GM19025 (cell line): ENCODE measurements around the gene GORAB.
A peak's percentile ranks its signal among the peaks of the same experiment; 100 is the strongest.

Experiments used
- ATAC-seq: cut with Tn5 transposase; IDR thresholded peaks from one replicate; pipeline ENCODE4 v1.9.1; 2021; ENCODE audit warnings: mild to moderate bottlenecking, low read depth, moderate library complexity; ENCODE audit not compliant: unreplicated experiment

GORAB gene

DNA sequence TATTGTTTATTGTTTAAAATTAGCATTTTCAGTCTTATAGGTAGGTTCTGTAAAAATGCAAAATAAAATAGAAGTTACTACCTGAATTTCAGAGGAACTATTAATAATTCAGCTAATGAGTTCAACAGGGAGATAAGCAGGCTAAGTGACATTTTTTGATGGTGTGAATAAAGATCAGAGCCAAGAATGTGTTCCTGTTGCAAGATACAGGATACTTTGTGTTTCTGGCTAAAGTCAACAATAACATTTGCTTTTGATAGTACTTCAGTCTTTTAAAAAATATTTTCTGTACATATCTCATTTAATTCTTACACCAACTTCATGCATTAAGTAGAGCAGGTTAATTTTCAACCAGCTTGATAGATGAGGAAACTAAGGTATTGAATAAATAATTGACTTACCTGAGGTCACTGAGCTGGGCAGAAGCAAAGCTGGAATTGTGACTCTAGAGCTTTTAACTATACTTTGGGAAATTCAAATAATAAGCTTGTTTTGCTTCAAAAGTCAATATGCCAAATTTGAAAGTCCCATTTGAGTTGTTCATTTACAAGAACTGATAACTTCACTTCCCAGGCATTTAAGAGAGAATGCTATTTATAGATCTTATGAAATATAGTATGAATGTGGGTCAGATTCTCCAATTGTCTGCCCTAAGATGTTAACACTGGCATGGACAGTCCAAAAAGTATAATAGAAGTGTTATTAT lies 6.0 kb downstream of the GORAB start:
- no peak for ATAC-seq

DNA sequence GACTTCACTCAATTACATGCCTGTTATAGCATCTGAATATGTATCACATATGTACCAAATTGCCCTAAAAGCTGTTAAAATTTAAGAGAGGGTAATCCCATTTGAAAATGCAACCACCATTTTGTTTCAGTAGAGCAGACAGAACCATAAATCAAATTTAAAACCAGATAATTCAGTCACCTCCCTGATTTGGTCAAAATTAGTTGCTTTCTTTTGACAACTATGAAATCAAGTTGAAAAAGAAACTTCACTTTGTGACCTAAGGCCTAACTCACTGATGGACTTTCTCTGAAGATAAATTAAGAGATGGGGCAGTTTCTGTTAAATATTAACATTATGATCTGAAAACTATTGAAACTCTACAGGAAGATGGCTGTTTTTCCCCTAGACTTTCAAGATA lies 6.7 kb downstream of the GORAB start:
- ATAC-seq = no peak

DNA sequence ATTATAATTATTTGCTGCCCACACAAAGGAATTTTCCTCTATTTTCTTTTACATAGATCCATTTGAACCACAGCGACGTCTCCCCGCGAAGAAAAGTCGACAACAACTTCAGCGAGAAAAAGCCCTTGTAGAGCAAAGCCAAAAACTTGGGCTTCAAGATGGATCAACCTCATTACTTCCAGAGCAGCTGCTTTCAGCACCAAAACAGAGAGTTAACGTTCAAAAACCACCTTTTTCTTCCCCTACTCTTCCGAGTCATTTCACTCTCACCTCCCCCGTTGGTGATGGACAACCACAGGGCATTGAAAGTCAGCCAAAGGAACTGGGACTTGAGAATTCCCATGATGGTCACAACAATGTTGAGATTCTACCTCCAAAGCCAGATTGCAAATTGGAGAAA lies 7.2 kb downstream of the GORAB start:
- no peak for ATAC-seq

DNA sequence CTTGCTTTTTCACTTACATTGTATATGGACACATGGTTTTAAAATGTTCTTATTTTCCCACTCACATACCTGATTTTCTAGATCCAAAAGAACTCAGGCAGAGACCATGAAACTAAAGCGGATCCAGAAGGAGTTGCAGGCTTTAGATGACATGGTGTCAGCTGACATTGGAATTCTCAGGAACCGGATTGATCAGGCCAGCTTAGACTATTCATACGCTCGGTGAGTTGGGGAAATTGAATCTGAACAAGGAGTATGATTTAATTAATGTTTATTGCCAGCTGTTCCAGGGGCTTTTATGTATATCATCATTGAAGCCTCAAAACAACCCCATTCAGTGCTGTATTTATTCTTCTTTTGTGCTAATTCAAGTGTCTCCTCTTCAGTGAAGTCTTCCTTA lies 12.7 kb downstream of the GORAB start:
- no peak for ATAC-seq

DNA sequence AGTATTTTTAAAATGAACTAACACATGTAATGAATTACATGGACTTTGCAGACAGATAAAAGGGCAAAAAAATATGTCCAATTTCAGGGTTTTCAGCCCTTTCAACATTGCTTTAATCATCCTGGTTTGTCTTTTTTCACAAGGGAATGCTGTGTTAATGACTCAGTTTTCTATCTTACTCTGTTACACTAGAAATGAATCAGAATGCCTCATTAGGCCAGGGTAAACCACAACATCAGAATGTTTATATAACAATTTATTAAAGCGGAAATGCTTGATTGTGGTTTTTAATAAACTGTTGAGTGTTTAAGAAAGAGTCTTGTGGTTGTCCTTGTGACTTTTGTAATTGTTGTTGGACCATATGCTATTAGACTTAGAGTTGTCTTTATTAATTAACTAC lies 13.5 kb downstream of the GORAB start:
- ATAC-seq = no peak

DNA sequence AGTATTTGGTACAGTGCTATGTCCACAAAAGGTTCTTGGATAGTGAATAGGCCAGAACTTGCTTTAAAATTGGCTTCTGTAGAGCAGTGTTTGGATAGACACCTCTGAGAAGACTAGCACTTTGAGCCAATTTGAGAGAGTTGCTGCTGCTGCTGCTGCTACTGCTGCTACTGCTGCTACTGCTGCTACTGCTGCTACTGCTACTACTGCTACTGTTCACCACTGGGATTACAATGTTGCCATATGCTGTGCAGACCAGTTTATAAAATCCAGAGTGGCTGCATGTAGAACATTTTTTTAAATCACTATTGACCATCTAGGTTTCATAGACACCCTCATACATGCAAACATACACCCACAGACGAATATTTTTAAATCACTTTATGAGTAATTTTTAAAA lies 15.3 kb downstream of the GORAB start:
- ATAC-seq = no peak

DNA sequence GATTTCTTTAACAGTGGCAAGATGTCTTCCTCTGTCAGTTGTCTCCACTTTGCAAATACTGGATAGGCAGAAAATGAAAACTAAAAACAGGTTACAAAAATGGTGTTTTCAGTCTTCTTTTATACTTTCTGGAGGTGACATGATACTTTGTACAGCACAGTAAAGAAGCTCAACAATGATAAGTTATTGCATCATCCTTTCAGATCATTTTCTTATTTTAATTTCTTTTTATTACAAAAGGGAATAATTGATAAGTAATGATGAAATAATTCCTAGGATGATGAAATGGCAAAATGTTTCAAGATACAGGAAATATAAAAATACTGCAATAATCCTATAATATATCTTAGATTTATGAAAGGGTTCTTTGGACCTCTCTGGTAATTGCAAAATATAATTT lies 16.5 kb downstream of the GORAB start:
- no peak for ATAC-seq

DNA sequence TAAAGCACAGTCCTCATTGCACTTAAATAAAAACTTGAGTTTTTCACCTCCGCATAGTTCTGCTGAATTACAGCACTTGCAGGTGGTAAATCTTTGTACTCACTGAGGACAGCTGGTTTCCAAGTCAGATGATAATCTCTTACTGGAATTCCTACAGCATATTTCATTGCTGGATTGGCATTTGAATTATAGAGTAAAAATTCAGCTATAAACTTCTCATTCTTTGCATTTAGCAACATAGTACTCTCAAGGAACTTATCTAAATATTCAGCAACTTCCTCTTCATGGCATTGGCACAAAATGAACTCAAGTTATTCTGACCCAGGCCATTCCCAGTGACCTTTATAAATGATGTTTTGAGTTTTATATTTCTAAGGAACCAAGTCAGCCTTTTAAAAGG lies 23.4 kb downstream of the GORAB start:
- ATAC-seq = no peak

DNA sequence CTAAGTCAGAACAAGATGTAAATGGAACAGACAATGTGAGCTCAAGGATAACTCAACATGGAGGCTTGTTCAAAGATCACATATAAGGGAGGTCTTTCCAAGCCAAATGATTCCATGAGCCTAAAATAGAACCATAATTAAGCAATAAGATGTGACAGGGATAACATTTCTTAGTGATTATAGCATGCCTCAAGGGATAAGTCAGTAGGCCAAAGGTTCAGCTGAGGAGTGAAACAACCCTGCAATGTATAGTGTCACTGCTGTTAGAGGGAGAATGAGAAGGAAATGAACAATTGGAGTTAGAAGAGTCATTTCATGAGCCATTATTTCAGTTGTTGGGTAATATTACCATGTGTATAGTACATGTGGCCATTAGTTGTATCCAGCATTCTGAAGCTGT lies 25.0 kb downstream of the GORAB start:
- ATAC-seq = no peak

DNA sequence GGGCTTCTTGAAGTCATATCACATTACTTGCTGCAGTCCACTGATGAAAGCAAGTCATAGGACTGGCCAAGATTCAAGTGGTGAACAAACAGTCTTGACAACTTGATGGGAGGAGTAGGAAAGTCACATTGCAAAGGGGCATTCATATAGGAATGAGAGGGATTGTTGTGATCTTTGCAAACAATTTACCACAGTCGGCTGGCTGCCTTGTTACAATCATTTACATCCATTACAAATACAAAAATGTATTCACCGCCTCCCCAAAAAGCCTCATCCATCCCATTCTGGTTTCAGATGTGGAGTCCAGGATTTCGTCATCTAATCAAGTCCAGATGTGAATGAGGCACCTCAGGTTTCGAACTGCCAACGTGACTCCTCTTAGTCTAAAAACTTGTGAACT lies 26.8 kb downstream of the GORAB start:
- no peak for ATAC-seq

DNA sequence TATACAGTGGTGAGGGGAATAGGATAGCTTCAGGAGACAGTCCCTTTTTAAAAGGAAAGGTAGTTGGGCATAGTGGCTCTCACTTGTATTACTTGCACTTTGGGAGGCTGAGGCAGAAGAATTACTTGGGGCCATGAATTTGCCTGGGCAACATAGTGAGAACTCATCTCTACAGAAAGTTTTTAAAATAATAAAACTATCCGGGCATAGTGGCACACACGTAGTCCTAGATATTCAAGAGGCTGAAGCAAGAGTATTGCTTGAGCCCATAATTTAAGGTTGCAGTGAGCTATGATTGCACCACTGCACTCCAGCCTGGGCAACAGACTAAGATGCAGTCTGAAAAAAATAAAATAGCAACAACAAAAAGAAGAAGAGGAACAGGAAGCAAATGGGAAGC lies 27.2 kb downstream of the GORAB start:
- no peak for ATAC-seq

DNA sequence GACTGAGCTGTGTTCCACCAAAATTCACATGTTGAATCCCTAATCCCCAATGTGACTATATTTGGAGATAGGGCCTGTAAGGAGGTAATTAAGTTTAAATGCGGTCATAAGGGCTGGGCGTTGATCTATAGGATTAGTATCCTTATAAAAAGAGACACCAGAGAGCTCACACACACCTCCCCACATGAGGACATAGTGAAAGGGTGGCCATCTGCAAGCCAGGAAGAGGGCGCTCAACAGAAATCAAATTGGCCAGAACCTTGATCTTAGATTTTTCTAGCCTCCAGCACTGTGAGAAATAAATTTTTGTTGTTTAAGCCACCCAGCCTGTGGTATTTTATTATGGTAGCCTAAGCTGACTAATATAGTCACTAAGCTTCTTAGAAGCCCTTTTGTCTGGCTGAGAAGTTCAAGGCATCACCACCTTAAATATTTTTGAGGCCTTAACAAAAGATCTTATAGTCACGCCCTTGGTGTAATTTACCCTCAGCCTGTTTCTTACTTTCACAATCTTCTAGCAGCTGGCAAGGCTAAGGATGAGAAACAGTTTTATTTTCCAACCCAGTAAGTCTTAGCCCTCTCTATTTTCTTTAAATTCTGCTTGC lies 28.8 kb downstream of the GORAB start:
- no peak for ATAC-seq

DNA sequence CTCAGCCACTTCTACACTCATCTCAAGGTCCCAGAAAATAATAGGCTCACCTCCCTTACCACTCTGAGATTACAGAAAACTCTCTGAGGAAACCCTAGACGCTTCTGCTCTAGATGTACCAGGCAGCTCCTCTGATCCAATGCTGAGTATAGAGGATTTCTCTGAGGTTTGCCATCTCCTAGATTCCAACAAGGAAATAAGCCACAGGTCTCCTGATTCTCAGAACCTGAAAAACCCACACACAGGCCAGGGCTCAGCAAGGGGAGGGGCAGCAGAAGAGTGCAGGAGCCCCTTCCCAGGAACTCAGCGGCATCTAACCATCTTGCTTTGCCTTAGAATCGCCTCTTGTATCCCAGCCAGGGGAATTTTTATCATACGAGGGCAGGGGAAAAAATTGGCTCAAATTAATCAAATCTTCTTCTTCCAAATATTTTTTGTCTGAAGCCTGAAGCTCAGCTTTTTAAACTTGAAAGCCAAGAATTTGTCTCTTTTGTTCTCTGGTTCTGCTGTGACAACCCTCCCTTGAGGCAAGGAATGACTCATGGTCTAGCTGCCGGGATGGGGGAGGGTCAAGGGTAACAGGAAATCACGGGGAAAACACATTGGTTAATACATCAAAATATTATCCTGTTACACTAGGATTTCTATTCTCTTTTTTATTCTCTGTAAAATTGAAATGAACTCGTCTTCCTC lies 30.8 kb downstream of the GORAB start:
- ATAC-seq = peak; percentile 53

DNA sequence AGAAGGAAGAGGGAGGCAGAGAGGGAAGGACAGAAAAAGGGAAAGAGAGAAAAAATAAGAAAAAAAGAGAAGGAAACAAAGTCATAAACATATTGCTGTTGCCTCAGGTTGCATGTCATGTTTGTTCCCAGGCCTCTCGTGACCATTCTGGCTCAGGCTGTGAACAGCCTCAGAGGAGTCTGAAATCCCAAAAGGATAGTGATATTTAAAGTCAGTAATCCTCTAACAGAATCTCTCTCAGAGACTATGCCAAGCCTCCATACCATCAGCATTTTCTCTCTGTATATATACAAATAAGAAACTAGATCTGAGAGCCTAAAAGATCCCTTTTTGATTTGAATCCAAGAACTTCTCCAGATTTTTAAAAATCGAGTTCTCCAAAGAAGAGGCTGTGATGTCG lies 35.2 kb downstream of the GORAB start:
- no peak for ATAC-seq

DNA sequence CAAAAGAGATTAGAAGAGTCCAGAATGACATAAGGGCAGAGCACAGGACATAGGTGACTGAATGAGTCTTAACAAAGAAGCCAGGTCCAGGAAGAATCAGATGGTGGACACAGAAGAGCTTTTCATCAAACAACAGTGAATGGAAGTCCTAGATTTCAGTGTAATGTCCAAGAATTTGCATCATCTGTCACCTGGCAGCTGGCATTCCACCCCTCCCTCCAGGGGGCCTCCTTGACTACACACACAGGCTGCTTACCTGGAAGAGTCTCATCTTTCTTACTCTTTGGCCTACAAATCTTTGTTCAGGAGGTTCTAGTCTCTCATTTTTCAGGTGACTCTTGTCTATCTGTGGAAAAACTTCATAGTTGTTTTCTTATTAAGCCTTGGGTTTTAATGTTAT lies 36.2 kb downstream of the GORAB start:
- no peak for ATAC-seq

DNA sequence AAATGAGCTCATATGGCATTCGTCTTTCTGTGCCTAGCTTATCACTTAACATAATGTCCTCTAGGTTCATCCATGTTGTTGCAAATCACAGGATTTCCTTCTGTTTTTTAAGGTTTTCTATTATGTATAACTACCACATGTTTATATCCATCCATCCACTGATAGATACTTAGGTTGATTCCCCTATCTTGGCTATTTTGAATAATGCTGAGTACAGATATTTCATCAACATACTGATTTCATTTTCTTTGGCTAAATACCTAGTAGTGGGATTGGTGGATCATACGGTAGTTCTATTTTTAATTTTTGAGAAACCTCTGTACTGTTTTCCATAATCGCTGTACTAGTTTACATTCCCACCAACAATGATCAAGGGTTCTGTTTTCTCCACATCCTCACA lies 45.0 kb downstream of the GORAB start:
- ATAC-seq = no peak

DNA sequence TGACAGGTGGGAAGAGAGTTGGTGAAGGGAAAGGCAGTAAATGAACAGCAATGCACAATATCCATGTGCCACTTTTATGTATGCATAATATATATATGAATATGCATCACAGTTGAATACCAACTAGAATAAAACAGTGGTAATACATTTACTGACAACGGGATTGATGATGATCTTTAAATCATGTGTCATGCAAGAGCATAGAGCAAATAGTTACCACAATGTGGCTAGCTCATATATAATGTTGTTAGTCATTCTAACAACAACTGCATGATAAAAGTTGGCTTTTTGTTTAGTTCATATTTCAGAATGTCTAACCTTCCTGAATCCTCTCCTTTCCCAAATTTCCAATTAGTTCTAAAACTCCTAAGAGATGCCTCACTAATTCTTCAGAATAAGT lies 46.4 kb downstream of the GORAB start:
- no peak for ATAC-seq

DNA sequence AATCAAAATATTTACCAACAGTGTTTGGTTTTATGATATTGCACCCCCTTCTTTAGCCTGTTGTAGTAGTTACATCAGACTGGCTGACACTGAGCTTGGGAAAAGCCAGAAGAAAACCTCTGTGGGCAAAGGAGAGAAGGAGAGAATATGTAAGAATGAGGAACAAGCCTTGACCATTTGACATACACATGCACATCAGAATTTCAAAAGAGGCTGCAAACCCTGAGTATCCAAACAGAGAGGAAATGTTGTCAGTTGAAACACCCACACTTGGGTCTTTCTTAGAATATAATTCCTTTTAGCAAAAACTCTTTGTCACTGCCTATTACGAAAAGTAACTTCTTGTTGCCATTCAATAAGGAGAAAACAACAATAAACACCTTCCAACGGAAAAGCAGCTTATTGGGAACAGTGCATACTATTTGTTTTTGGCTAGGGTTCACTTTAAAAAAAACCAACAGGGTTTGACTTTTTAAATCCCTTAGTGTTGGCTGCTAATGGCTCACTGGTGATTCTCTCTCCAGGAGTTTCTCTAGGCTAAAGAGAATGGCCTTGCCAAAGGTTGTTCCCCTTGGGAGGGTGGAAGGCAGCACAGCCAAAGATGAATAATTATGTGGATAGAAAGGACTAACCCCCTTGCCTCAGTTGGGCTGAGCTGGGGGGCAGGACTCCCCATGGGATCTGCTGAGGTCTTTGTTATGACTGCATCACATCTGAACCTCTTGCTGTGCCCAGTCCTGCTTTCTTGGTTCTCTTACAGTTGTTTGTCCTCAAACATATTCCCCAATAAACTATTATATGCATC lies 48.9 kb downstream of the GORAB start:
- no peak for ATAC-seq

DNA sequence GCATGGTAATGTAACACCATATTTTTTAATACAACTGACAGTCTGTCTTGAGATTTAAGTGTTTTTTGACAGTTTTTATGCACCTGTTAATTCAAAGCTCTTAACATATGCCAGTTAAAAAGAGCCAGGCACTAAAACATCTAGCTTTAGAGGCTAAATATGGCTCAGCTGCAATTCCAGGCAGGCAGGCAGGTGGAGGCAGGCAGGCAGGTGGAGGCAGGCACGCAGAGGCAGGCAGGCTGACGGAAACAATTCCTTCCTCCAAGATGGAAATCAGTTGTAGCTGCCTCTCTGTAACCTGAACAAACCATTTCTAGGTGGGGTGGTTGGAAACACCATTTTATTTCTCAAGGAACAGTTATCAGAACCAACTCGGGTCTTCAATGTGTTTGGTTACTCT lies 51.2 kb downstream of the GORAB start:
- no peak for ATAC-seq

DNA sequence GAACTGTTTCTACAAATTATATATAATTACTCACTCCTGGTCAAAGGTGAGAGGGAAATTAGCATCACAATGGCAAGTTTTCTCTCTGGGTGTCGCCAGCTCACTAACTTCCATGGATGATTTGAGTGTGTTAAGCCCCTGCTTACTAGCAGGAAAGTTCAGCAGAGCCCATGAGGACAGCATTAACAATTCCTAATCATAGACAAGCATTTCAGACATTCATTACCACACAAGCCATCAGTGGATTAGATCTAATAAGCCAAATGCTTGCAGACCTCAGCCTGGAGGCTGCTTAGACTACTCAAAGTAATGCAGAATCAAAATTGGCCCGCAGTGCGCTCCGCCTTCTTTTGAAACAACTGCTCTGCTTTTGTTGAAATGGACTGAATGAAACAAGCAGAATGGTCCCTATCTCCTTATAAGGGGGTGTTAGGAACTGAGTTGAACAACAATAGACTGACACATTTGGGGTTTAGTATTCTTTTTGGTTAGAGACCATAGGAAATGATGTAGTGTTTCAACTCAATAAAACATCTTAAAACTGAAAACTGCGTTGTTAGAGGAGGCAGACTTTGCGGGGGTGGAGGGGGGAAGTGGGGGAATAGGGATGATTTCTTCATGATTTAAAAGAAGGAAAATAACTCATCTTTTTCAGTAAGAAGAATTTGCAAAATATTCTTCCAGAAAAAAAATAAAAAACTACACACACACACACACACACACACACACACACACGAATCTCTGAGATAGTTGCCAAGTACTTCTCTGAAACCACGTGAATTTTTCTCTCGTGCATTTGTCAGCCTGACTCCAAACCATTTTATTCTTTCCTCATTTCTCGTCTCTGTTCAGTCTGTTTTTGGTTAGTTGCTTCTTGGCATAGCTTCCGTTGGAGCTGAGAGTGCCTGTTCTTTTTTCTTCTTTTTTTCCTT lies 54.6 kb downstream of the GORAB start:
- ATAC-seq = no peak
